Smooth muscle cell (in vitro differentiated cells): ENCODE data around the gene ATRNL1. TPM values are rescaled to one million over a fixed set of nuclear protein-coding genes. Genes with fewer than 3 reads are reported as not detected.

ENCODE experiments used
- DNase-seq: peaks from one replicate; lab custom pipeline; 2025; ENCODE audit not compliant: unreplicated experiment; lab: John Stamatoyannopoulos, UW
- H2AFZ ChIP-seq: fragments of 200-600 bp; sonication (generic); 2 replicates; pipeline ENCODE4 v1.6.0; 2016; ENCODE audit warnings: antibody characterized with exemption, low read depth, mild to moderate bottlenecking
- H3F3A ChIP-seq: fragments of 200-600 bp; sonication (generic); 2 replicates; pipeline ENCODE4 v1.6.0; 2017; ENCODE audit warnings: antibody characterized with exemption, low read depth
- H3K27ac ChIP-seq: fragments of 200-600 bp; sonication (generic); 2 replicates; pipeline ENCODE4 v1.5.1; 2016; ENCODE audit warnings: low read depth, mild to moderate bottlenecking
- H3K27me3 ChIP-seq: fragments of 200-600 bp; sonication (generic); 2 replicates; pipeline ENCODE4 v1.6.1; 2016; ENCODE audit warnings: low read depth, mild to moderate bottlenecking
- H3K36me3 ChIP-seq: fragments of 200-600 bp; sonication (generic); 2 replicates; pipeline ENCODE4 v1.5.1; 2016; ENCODE audit warnings: low read depth
- H3K4me1 ChIP-seq: fragments of 200-600 bp; sonication (generic); 2 replicates; pipeline ENCODE4 v1.5.1; 2016; ENCODE audit warnings: low read depth
- H3K4me2 ChIP-seq: fragments of 200-600 bp; sonication (generic); 2 replicates; pipeline ENCODE4 v1.6.0; 2016; ENCODE audit warnings: mild to moderate bottlenecking
- H3K4me3 ChIP-seq: fragments of 200-600 bp; sonication (generic); 2 replicates; pipeline ENCODE4 v1.5.1; 2016; ENCODE audit warnings: mild to moderate bottlenecking
- H3K79me2 ChIP-seq: fragments of 200-600 bp; sonication (generic); 2 replicates; pipeline ENCODE4 v1.6.0; 2016; ENCODE audit warnings: low read depth, mild to moderate bottlenecking
- H3K9ac ChIP-seq: fragments of 200-600 bp; sonication (generic); 2 replicates; pipeline ENCODE4 v1.6.0; 2016; ENCODE audit warnings: low read depth
- H3K9me3 ChIP-seq: fragments of 200-600 bp; sonication (generic); replicated peaks from 2 replicates; pipeline ENCODE4 v1.5.1; 2016; ENCODE audit warnings: low read depth
- H4K20me1 ChIP-seq: fragments of 200-600 bp; sonication (generic); 2 replicates; pipeline ENCODE4 v1.6.0; 2016; ENCODE audit warnings: low read depth
- WGBS: methylation state at CpG from one replicate; pipeline ENCODE4 v1.1.7; 2016; ENCODE audit warnings: low lambda C conversion rate; 5-methylcytosine and 5-hydroxymethylcytosine counted together
- polyA plus RNA-seq: library from polyadenylated mRNA; unstranded; fragments of >200 nt; fragmentation: Nextera tagmentation; extraction: Ambion mirVana; gene quantifications from 2 replicates; pipeline ENCODE4 v1.2.1, GENCODE V29; 2016
- total RNA-seq: library from RNA; depleted of rRNA; stranded (reverse); fragments of >200 nt; gene quantifications from 2 replicates; pipeline ENCODE4 v1.2.3, GENCODE V29; 2014
- TF ChIP-seq, protein P1 (sequence below): fragments of 200-600 bp; sonication (generic); IDR thresholded peaks from 2 replicates; pipeline ENCODE4 v1.5.1; 2017; ENCODE audit warnings: borderline replicate concordance, mild to moderate bottlenecking, antibody characterized with exemption; ENCODE audit not compliant: insufficient read depth, poor library complexity, severe bottlenecking

The ATRNL1 gene
- total and polyA plus RNA-seq, 2 experiments from 2014 or later = 2.7 to 14.9 TPM

GRCh38 chr10:115052226-115052625 lies 40.9 kb upstream of the ATRNL1 start:
- H3K27ac ChIP-seq = no peak overlapping the region
- H3K9me3 ChIP-seq = no peaks in the 10 kb centered on the region
- H3K9ac ChIP-seq = no peak overlapping the region
- TF ChIP-seq, protein P1, sequence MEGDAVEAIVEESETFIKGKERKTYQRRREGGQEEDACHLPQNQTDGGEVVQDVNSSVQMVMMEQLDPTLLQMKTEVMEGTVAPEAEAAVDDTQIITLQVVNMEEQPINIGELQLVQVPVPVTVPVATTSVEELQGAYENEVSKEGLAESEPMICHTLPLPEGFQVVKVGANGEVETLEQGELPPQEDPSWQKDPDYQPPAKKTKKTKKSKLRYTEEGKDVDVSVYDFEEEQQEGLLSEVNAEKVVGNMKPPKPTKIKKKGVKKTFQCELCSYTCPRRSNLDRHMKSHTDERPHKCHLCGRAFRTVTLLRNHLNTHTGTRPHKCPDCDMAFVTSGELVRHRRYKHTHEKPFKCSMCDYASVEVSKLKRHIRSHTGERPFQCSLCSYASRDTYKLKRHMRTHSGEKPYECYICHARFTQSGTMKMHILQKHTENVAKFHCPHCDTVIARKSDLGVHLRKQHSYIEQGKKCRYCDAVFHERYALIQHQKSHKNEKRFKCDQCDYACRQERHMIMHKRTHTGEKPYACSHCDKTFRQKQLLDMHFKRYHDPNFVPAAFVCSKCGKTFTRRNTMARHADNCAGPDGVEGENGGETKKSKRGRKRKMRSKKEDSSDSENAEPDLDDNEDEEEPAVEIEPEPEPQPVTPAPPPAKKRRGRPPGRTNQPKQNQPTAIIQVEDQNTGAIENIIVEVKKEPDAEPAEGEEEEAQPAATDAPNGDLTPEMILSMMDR = no peak
- WGBS = 80% methylated on average over 3 of the region's 3 CpGs
- H3K79me2 ChIP-seq = no peaks in the 10 kb centered on the region
- DNase-seq = no peak
- no peaks in the 10 kb centered on the region for H3K27me3 ChIP-seq
- H3F3A ChIP-seq = no peaks in the 10 kb centered on the region
- H3K4me1 ChIP-seq = no peaks in the 10 kb centered on the region
- H4K20me1 ChIP-seq = no peaks in the 10 kb centered on the region
- no peak overlapping the region for H3K4me3 ChIP-seq
- H3K36me3 ChIP-seq = no peaks in the 10 kb centered on the region
- H2AFZ ChIP-seq = no peak overlapping the region
- no peak overlapping the region for H3K4me2 ChIP-seq

GRCh38 chr10:115052728-115053127 lies 40.4 kb upstream of the ATRNL1 start:
- no peaks in the 10 kb centered on the region for H3F3A ChIP-seq
- no peaks in the 10 kb centered on the region for H3K27me3 ChIP-seq
- no peak overlapping the region for H3K27ac ChIP-seq
- no peaks in the 10 kb centered on the region for H3K79me2 ChIP-seq
- no peak overlapping the region for H3K4me3 ChIP-seq
- no peaks in the 10 kb centered on the region for H3K36me3 ChIP-seq
- no peak for DNase-seq
- H2AFZ ChIP-seq = no peak overlapping the region
- no peaks in the 10 kb centered on the region for H4K20me1 ChIP-seq
- H3K4me2 ChIP-seq = no peak overlapping the region
- WGBS = 56% methylated on average over 1 of the region's 1 CpG
- H3K9me3 ChIP-seq = no peaks in the 10 kb centered on the region
- TF ChIP-seq, protein P1 = no peak
- H3K9ac ChIP-seq = no peak overlapping the region
- H3K4me1 ChIP-seq = no peaks in the 10 kb centered on the region

DNA sequence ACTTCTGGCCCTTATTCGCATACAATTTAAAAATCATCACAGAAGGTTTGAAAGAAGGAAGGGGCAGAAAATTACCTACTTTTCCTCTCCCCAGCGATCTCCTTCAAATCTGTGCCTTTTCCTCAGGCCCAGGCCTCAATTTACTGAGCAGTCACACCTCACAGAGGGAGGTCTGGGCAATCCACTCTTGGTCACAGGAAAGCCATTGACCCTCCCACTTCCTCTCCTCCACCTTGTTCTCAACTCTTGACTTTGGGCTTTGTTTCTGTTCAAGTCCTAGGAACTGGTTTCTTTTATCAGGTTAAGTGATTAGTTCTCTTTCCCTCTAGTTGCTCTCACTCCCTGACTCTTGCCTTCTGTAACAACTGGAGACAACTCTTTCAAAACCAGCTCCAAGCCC lies 37.0 kb upstream of the ATRNL1 start:
- H3K4me2 ChIP-seq = no peak overlapping the region
- no peaks in the 10 kb centered on the region for H3K36me3 ChIP-seq
- H3K9me3 ChIP-seq = no peaks in the 10 kb centered on the region
- no peak overlapping the region for H3K27ac ChIP-seq
- no peak overlapping the region for H2AFZ ChIP-seq
- WGBS = 74% methylated on average over 2 of the region's 2 CpGs
- H3F3A ChIP-seq = no peaks in the 10 kb centered on the region
- H3K9ac ChIP-seq = no peak overlapping the region
- TF ChIP-seq, protein P1 = no peak
- no peak overlapping the region for H3K4me3 ChIP-seq
- H3K4me1 ChIP-seq = no peaks in the 10 kb centered on the region
- H3K27me3 ChIP-seq = no peaks in the 10 kb centered on the region
- no peak for DNase-seq
- H3K79me2 ChIP-seq = no peaks in the 10 kb centered on the region
- no peaks in the 10 kb centered on the region for H4K20me1 ChIP-seq

DNA sequence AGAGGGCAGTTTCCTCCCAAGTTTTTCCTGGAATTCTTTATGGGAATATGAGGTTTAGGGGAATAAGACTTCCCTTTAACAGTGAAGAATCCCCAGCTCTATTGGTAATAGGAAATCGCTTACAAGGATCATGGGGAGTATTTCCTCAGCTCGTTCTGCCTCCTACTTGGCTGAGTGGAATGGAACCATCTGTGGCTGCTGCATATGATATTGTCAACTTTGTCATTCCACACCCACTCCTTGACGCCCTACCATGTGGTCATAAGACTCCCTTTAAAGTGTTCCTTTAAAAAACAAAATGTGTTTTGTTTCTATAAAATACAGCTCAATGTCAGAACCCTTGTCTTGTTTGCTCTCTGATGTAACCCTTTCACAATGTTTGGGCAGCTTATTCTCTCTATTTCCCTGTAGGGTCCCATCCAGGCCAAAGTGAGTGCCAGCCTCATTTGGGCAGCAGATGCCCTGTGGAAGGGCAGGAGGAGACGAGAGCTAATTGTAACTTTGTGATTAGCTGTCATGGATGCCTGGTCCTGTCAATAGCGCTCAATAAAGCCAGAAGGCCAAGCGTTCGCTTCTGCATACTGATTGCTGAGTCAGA lies 33.8 kb upstream of the ATRNL1 start:
- no peaks in the 10 kb centered on the region for H3F3A ChIP-seq
- H3K9me3 ChIP-seq = no peaks in the 10 kb centered on the region
- TF ChIP-seq, protein P1 = no peak
- H3K4me1 ChIP-seq = no peaks in the 10 kb centered on the region
- no peak for DNase-seq
- no peak overlapping the region for H3K27ac ChIP-seq
- no peak overlapping the region for H3K4me2 ChIP-seq
- no peak overlapping the region for H3K9ac ChIP-seq
- no peaks in the 10 kb centered on the region for H3K79me2 ChIP-seq
- H3K36me3 ChIP-seq = no peaks in the 10 kb centered on the region
- H2AFZ ChIP-seq = no peak overlapping the region
- H4K20me1 ChIP-seq = no peaks in the 10 kb centered on the region
- WGBS = 78% methylated on average over 7 of the region's 7 CpGs
- no peaks in the 10 kb centered on the region for H3K27me3 ChIP-seq
- H3K4me3 ChIP-seq = no peak overlapping the region
